ENCODE results near the gene NBPF20.

DNA sequence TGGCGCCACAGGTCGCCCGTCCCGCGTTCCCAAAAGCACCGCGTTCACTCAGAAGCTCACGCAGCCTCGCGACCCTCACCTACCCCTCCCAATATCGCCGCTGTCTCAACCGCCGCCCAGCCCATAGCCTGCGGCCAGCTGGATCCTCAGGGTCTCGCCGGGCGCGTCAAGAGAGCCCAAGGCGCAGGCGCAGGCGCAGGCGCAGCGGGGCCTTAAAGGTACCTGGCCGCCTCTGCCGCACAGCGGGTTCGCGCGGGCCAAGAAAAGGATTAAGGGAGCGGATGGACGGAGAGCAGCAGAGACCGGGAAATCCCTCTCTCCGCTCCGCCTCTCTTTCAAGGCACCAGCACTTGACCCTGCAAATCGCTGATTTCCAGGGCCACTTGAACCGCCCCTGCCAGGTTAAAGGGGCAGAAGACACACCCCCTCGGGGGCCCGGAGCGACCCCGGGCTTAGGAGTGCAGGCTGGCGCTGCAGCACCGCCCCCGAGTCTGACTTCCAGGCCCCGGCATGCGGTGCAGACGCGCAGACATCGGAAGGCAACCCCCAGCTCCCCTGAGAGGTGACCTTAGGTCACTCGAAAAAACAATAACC lies at the start of gene NBPF20:
- TF ChIP-seq, protein P1, sequence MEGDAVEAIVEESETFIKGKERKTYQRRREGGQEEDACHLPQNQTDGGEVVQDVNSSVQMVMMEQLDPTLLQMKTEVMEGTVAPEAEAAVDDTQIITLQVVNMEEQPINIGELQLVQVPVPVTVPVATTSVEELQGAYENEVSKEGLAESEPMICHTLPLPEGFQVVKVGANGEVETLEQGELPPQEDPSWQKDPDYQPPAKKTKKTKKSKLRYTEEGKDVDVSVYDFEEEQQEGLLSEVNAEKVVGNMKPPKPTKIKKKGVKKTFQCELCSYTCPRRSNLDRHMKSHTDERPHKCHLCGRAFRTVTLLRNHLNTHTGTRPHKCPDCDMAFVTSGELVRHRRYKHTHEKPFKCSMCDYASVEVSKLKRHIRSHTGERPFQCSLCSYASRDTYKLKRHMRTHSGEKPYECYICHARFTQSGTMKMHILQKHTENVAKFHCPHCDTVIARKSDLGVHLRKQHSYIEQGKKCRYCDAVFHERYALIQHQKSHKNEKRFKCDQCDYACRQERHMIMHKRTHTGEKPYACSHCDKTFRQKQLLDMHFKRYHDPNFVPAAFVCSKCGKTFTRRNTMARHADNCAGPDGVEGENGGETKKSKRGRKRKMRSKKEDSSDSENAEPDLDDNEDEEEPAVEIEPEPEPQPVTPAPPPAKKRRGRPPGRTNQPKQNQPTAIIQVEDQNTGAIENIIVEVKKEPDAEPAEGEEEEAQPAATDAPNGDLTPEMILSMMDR (IDR thresholded peaks at IDR 0.05; ENCODE audit: low read depth, low read length, poor library complexity, severe bottlenecking), result no peak
- TF ChIP-seq EZH2phosphoT487 (IDR thresholded peaks at IDR 0.05; ENCODE audit: borderline replicate concordance, low read length), result no peak
